HL-60 (cell line): Measurements from ENCODE around the gene ASIC3.

ENCODE experiments used
- DNase-seq, 2 experiments: peaks; one replicate each; pipeline ENCODE4 v3.0.0-alpha.2; 2010 to 2020; ENCODE audit warnings: low read depth in 1 of 2, low spot score in 1 of 2
- H3K27ac ChIP-seq: fragments of 250-450 bp; sonication (Bioruptor Pico); replicated peaks from 2 replicates; pipeline ENCODE4 v1.5.1; 2020; ENCODE audit warnings: mild to moderate bottlenecking, moderate library complexity
- H3K27me3 ChIP-seq: fragments of 250-450 bp; sonication (Bioruptor Pico); 2 replicates; pipeline ENCODE4 v1.5.1; 2021; ENCODE audit warnings: mild to moderate bottlenecking, moderate library complexity; ENCODE audit not compliant: insufficient read depth, poor library complexity, severe bottlenecking
- H3K4me3 ChIP-seq: replicated peaks from 2 replicates; pipeline ENCODE4 v1.5.1; 2011; ENCODE audit warnings: mild to moderate bottlenecking, control low read depth, low read length; ENCODE audit not compliant: insufficient read depth
- GABPA ChIP-seq: IDR thresholded peaks from 2 replicates; pipeline ENCODE4 v1.6.1; 2012; ENCODE audit warnings: low read depth
- POLR2AphosphoS5 ChIP-seq: IDR thresholded peaks from 2 replicates; pipeline ENCODE4 v1.6.1; 2012; ENCODE audit warnings: low read depth
- SPI1 ChIP-seq: IDR thresholded peaks from 2 replicates; pipeline ENCODE4 v1.6.1; 2012; ENCODE audit warnings: low read depth, mild to moderate bottlenecking, borderline replicate concordance
- TF ChIP-seq, protein P1 (sequence below): IDR thresholded peaks from 2 replicates; pipeline ENCODE4 v1.6.1; 2012; ENCODE audit warnings: low read depth; ENCODE audit not compliant: insufficient replicate concordance
- TF ChIP-seq, protein P2 (sequence below): IDR thresholded peaks from one replicate; pipeline ENCODE4 v1.5.1; 2011; ENCODE audit warnings: low read length, control low read depth, inconsistent platforms; ENCODE audit not compliant: insufficient read depth

ASIC3 gene

DNA sequence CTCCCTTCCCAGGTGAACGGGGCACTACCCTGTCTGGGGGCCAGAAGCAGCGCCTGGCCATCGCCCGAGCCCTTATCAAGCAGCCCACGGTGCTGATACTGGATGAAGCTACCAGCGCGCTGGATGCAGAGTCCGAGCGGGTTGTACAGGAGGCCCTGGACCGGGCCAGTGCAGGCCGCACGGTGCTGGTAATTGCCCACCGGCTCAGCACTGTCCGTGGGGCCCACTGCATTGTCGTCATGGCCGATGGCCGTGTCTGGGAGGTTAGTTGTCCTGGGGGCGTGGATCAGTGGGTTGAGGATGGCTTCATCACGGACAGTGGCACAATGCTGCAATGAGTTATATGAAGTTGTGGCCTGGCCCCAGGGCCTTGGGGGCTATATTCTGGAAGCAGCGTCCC, 4.4 kb upstream of the ASIC3 start:
- DNase-seq: no peak
- no peaks in the 10 kb centered on the region for H3K27me3 ChIP-seq
- no peak overlapping the region for H3K27ac ChIP-seq
- no peak overlapping the region for H3K4me3 ChIP-seq
- TF ChIP-seq GABPA (no peak), SPI1 (no peak), POLR2AphosphoS5 (no peak)
- TF ChIP-seq, protein P1, sequence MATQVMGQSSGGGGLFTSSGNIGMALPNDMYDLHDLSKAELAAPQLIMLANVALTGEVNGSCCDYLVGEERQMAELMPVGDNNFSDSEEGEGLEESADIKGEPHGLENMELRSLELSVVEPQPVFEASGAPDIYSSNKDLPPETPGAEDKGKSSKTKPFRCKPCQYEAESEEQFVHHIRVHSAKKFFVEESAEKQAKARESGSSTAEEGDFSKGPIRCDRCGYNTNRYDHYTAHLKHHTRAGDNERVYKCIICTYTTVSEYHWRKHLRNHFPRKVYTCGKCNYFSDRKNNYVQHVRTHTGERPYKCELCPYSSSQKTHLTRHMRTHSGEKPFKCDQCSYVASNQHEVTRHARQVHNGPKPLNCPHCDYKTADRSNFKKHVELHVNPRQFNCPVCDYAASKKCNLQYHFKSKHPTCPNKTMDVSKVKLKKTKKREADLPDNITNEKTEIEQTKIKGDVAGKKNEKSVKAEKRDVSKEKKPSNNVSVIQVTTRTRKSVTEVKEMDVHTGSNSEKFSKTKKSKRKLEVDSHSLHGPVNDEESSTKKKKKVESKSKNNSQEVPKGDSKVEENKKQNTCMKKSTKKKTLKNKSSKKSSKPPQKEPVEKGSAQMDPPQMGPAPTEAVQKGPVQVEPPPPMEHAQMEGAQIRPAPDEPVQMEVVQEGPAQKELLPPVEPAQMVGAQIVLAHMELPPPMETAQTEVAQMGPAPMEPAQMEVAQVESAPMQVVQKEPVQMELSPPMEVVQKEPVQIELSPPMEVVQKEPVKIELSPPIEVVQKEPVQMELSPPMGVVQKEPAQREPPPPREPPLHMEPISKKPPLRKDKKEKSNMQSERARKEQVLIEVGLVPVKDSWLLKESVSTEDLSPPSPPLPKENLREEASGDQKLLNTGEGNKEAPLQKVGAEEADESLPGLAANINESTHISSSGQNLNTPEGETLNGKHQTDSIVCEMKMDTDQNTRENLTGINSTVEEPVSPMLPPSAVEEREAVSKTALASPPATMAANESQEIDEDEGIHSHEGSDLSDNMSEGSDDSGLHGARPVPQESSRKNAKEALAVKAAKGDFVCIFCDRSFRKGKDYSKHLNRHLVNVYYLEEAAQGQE: no peak
- TF ChIP-seq, protein P2, sequence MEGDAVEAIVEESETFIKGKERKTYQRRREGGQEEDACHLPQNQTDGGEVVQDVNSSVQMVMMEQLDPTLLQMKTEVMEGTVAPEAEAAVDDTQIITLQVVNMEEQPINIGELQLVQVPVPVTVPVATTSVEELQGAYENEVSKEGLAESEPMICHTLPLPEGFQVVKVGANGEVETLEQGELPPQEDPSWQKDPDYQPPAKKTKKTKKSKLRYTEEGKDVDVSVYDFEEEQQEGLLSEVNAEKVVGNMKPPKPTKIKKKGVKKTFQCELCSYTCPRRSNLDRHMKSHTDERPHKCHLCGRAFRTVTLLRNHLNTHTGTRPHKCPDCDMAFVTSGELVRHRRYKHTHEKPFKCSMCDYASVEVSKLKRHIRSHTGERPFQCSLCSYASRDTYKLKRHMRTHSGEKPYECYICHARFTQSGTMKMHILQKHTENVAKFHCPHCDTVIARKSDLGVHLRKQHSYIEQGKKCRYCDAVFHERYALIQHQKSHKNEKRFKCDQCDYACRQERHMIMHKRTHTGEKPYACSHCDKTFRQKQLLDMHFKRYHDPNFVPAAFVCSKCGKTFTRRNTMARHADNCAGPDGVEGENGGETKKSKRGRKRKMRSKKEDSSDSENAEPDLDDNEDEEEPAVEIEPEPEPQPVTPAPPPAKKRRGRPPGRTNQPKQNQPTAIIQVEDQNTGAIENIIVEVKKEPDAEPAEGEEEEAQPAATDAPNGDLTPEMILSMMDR: no peak

- Histone ChIP-seq H3K27me3 (no peaks in the 10 kb centered on the region), H3K4me3 (no peak overlapping the region), H3K27ac (no peak overlapping the region)
- no peak for DNase-seq
- TF ChIP-seq GABPA (no peak), POLR2AphosphoS5 (no peak), SPI1 (no peak)
- TF ChIP-seq, protein P1: no peak
- TF ChIP-seq, protein P2: no peak
Observed at GRCh38 chr7:151045262-151045661, 3.1 kb upstream of the ASIC3 start.

DNA sequence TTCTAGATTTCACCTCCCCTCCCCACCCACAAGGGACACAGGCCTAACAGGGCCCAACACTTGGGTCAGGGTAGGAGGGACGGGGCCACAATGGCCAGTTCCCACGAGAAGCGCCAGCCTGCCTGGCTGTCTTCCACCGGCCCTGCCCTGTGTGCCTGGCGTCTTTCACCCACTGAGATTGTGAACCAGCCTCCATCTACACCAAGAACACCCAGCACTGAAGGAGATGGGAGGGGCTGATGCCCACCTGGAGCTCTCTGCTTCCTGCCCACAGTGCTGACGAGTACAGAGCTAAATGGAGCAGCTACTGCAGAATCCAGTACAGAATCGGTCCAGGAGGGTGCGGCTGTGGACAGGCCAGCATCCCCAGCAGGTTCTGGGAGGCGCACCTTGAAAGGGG, 2.4 kb upstream of the ASIC3 start:
- Histone ChIP-seq H3K27me3 (no peaks in the 10 kb centered on the region), H3K27ac (no peak overlapping the region), H3K4me3 (no peak overlapping the region)
- TF ChIP-seq POLR2AphosphoS5 (no peak), GABPA (no peak), SPI1 (no peak)
- TF ChIP-seq, protein P2: no peak
- TF ChIP-seq, protein P1: no peak
- no peak for DNase-seq
